Activated naive CD4-positive, alpha-beta T cell treated with anti-CD3 and anti-CD28 coated beads, Interleukin-2, amount 10 ng/mL, durations not matched to agents 7 days and 5 days (primary cell): ENCODE measurements around the gene FLT3LG.

Source experiments
- CTCF ChIA-PET: fragments of 350-600 bp; sonication (Branson Sonifier 250); formaldehyde crosslinking; loops from one replicate; lab custom pipeline; 2021; ENCODE audit warnings: antibody characterized with exemption; lab: Charles Lee
- DNase-seq: peaks from one replicate; pipeline ENCODE4 v3.0.0-alpha.2; 2020
- H3K27ac Mint-ChIP-seq: one replicate; pipeline ENCODE4 v1.8.0; 2021; ENCODE audit warnings: mild to moderate bottlenecking, moderate library complexity, mixed read lengths
- H3K27me3 Mint-ChIP-seq: one replicate; pipeline ENCODE4 v1.8.0; 2021; ENCODE audit warnings: mild to moderate bottlenecking, mixed read lengths
- H3K36me3 Mint-ChIP-seq: one replicate; pipeline ENCODE4 v1.8.0; 2021; ENCODE audit warnings: mixed read lengths
- H3K4me1 Mint-ChIP-seq: one replicate; pipeline ENCODE4 v1.8.0; 2021; ENCODE audit warnings: mixed read lengths
- H3K4me3 Mint-ChIP-seq: one replicate; pipeline ENCODE4 v1.8.0; 2021; ENCODE audit warnings: mild to moderate bottlenecking, moderate library complexity, mixed read lengths
- H3K9me3 Mint-ChIP-seq: one replicate; pipeline ENCODE4 v1.8.0; 2021; ENCODE audit warnings: mixed read lengths

Gene FLT3LG

DNA sequence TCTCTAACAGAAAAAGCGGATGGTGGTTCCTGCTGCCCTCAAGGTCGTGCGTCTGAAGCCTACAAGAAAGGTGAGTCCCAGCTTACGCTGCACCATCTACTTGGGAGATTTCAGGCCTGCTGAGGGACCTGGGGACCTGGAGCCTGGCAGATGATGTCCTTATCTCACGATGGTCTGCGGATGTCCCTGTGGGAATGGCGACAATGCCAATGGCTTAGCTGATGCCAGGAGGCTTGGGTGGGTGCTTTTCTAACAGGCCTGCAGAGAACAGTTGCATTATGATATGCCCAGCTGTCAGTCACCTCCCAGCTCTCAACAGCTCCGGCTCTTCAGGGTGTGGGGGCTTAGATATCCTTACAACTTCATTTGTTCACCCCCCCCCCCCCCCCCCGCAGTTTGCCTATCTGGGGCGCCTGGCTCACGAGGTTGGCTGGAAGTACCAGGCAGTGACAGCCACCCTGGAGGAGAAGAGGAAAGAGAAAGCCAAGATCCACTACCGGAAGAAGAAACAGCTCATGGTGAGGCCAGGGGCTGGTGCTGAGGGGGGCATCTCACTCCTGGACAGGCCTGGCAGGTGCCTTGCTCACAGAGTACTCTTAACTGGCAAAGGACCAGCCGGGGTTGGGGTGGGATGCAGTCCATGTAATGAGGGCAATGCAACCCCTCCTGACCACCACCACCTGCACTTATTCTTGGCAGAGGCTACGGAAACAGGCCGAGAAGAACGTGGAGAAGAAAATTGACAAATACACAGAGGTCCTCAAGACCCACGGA, 17.2 kb downstream of the FLT3LG start:
- H3K4me1 Mint-ChIP-seq, result peaks cover 61% of the 10 kb centered on the region

GRCh38 chr19:49491804-49492572, 18.0 kb downstream of the FLT3LG start:
- no peak for DNase-seq
- peaks cover 8% of the 10 kb centered on the region for H3K27me3 Mint-ChIP-seq
- H3K4me1 Mint-ChIP-seq, result peaks cover 59% of the 10 kb centered on the region
- peak overlapping the region; percentile 2 for H3K4me3 Mint-ChIP-seq
- CTCF ChIA-PET, result interaction anchor here (1.2 to 1.3 kb wide), 2 partner anchors 11 to 55 kb away, joined by 3 to 4 read pairs; no protein-coding TSS in a partner anchor
- peaks cover 70% of the 10 kb centered on the region for H3K36me3 Mint-ChIP-seq
- H3K9me3 Mint-ChIP-seq, result no peaks in the 10 kb centered on the region
- peak overlapping the region; percentile 83 for H3K27ac Mint-ChIP-seq

More for the DNA sequence above, 17.2 kb downstream of the FLT3LG start:
- peak overlapping the region; percentile 60 for H3K27ac Mint-ChIP-seq
- DNase-seq, result no peak
- peaks cover 8% of the 10 kb centered on the region for H3K27me3 Mint-ChIP-seq
- H3K9me3 Mint-ChIP-seq, result no peaks in the 10 kb centered on the region
- CTCF ChIA-PET, result no interaction called here
- H3K36me3 Mint-ChIP-seq, result peaks cover 69% of the 10 kb centered on the region
- peak overlapping the region; percentile 100 for H3K4me3 Mint-ChIP-seq

DNA sequence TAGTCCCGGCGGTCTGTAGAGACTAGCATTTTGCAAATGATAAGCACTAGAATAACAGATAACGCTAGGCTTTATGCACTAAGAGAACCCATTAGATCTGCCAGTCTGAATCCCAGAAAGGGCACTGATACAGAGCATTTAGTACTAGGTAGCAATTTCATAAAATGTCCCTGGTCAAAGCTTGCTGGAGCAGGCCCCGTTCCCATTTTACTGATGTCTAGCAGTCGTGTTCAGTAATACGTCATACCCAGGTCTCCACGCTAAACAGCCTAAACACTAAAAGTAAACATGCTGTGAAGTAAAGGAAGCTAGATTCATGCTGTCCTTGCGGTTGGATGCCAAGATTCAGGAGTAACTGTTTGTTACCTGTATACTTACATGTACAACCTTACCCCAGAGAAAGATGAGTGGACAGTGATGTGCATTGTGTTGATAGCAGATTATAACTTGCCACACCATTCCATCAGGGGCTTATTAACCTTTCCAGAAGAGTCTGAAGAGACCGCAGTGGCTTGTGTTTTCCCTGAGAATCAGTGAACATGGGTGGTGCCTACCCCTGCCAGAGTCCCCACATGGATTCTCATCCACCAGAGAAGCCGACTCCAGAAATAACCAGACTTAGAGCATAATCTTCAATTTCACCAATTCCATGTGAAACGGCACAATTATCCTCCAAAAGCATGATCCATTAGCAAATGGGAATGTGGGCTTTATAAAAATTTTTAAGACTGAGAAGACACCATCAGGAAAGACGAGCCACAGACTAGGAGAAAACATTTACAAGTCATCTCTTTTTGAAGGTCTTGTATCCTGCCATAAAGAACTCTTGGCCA, 18.8 kb downstream of the FLT3LG start:
- DNase-seq, result no peak
- peak overlapping the region; percentile 83 for H3K27ac Mint-ChIP-seq
- peaks cover 62% of the 10 kb centered on the region for H3K4me1 Mint-ChIP-seq
- peaks cover 3% of the 10 kb centered on the region for H3K27me3 Mint-ChIP-seq
- peaks cover 70% of the 10 kb centered on the region for H3K36me3 Mint-ChIP-seq
- H3K4me3 Mint-ChIP-seq, result peak overlapping the region; percentile 8
- no peaks in the 10 kb centered on the region for H3K9me3 Mint-ChIP-seq
- CTCF ChIA-PET, result interaction anchor here (1.2 to 1.3 kb wide), 2 partner anchors 10 to 54 kb away, joined by 3 to 4 read pairs; no protein-coding TSS in a partner anchor

DNA sequence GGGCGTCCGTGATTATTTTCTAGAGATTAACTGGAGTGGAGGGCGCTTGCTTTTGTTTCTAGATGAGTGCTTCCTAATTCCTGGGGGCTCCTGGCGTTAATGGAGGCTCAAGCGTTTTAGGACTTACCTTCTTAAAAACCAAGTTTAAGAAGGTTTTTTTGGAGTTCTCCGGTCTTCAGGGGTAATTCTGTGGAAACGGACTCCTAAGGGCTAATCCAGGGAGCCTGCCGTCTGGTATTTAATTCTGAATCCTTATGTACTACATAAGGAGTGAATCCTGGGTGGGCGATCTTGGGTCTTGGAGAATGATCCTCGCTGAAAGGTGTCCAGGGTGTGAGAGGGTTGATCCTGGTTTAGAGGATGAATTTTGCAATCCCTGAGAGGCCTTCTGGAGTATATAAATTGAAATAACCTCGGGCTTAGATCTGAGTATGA, 22.6 kb downstream of the FLT3LG start:
- CTCF ChIA-PET, result interaction anchor here (1.4 kb wide), 1 partner anchor 20 kb away, joined by 5 read pairs; no protein-coding TSS in a partner anchor
- Mint-ChIP-seq H3K36me3 (peaks cover 63% of the 10 kb centered on the region), H3K9me3 (no peaks in the 10 kb centered on the region), H3K4me3 (peak overlapping the region; percentile 100), H3K27ac (peak overlapping the region; percentile 99), H3K27me3 (peaks cover 3% of the 10 kb centered on the region), H3K4me1 (peaks cover 57% of the 10 kb centered on the region)
- DNase-seq, result no peak

GRCh38 chr19:49497047-49497788, 23.2 kb downstream of the FLT3LG start:
- peak; percentile 90 for DNase-seq
- H3K36me3 Mint-ChIP-seq, result peaks cover 57% of the 10 kb centered on the region
- H3K4me3 Mint-ChIP-seq, result peak overlapping the region; percentile 100
- peaks cover 3% of the 10 kb centered on the region for H3K27me3 Mint-ChIP-seq
- CTCF ChIA-PET, result interaction anchor here (2.8 kb wide), 1 partner anchor 24 kb away, joined by 5 read pairs; the partner anchor contains the start of gene FLT3LG
- H3K4me1 Mint-ChIP-seq, result peaks cover 59% of the 10 kb centered on the region
- H3K27ac Mint-ChIP-seq, result peak overlapping the region; percentile 99
- H3K9me3 Mint-ChIP-seq, result no peaks in the 10 kb centered on the region

GRCh38 chr19:49497789-49498103, 23.7 kb downstream of the FLT3LG start:
- peaks cover 59% of the 10 kb centered on the region for H3K4me1 Mint-ChIP-seq
- peak; percentile 35 for DNase-seq
- no peaks in the 10 kb centered on the region for H3K9me3 Mint-ChIP-seq
- CTCF ChIA-PET, result interaction anchor here (2.0 to 2.8 kb wide), 2 partner anchors 24 to 37 kb away, joined by 4 to 5 read pairs; partner anchors contain the start of gene FLT3LG
- peaks cover 3% of the 10 kb centered on the region for H3K27me3 Mint-ChIP-seq
- H3K4me3 Mint-ChIP-seq, result peak overlapping the region; percentile 100
- H3K36me3 Mint-ChIP-seq, result peaks cover 51% of the 10 kb centered on the region
- H3K27ac Mint-ChIP-seq, result peak overlapping the region; percentile 99

- CTCF ChIA-PET, result interaction anchor here (0.8 to 2.8 kb wide), 6 partner anchors 13 to 72 kb away, joined by 3 to 7 read pairs (median 4); partner anchors contain the start of gene FLT3LG
- H3K27me3 Mint-ChIP-seq, result peaks cover 3% of the 10 kb centered on the region
- DNase-seq, result no peak
- no peaks in the 10 kb centered on the region for H3K9me3 Mint-ChIP-seq
- peaks cover 59% of the 10 kb centered on the region for H3K4me1 Mint-ChIP-seq
- peak overlapping the region; percentile 100 for H3K4me3 Mint-ChIP-seq
- peaks cover 44% of the 10 kb centered on the region for H3K36me3 Mint-ChIP-seq
- H3K27ac Mint-ChIP-seq, result peak overlapping the region; percentile 99
These were observed 24.5 kb downstream of the FLT3LG start for GRCh38 chr19:49498475-49498874.

- CTCF ChIA-PET, result interaction anchor here (0.8 to 2.8 kb wide), 6 partner anchors 12 to 71 kb away, joined by 3 to 7 read pairs (median 4); partner anchors contain the start of gene FLT3LG
- no peaks in the 10 kb centered on the region for H3K9me3 Mint-ChIP-seq
- peak; percentile 59 for DNase-seq
- peak overlapping the region; percentile 100 for H3K4me3 Mint-ChIP-seq
- peak overlapping the region; percentile 99 for H3K27ac Mint-ChIP-seq
- peaks cover 58% of the 10 kb centered on the region for H3K4me1 Mint-ChIP-seq
- peaks cover 3% of the 10 kb centered on the region for H3K27me3 Mint-ChIP-seq
- H3K36me3 Mint-ChIP-seq, result peaks cover 43% of the 10 kb centered on the region
These were observed 25.1 kb downstream of the FLT3LG start for GRCh38 chr19:49499030-49499670.

DNA sequence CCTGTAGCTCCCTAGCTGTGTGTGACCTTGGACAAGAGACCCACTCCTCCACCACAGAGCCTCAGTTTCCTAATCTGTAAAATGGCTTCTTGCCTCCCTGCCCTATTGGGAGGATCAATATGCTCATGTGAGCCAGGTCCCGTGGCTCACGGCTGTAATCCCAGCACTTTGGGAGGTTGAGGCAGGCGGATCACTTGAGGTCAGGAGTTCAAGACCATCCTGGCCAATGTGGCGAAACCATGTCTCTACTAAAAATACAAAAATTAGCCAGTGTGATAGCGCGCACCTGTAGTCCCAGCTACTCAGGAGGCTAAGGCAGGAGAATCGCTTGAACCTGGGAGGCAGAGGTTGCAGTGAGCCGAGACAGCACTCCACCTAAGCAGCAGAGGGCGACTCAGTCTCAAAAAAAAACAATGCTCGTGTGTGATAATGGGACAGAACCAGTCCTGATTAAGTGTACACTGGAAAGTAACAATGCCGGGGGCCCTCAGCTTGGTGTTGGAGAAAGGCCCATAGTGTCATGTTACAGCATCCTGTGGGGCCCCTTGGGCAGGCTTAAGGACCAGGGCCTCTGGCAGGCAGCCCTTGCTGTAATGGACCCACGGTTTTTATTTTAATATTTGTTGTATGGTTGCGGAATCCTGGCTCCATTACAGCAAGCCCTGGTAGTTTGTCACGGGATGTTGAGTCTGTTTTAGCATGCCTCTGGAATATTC, 29.0 kb downstream of the FLT3LG start:
- peaks cover 4% of the 10 kb centered on the region for H3K27me3 Mint-ChIP-seq
- no peaks in the 10 kb centered on the region for H3K9me3 Mint-ChIP-seq
- peak overlapping the region; percentile 4 for H3K4me3 Mint-ChIP-seq
- peak overlapping the region; percentile 99 for H3K27ac Mint-ChIP-seq
- H3K36me3 Mint-ChIP-seq, result peaks cover 25% of the 10 kb centered on the region
- peak; percentile 70 for DNase-seq
- CTCF ChIA-PET, result interaction anchor here (0.7 to 10.5 kb wide), 13 partner anchors 10 to 175 kb away, joined by 3 to 183 read pairs (median 4); partner anchors contain the start of gene PRMT1
- H3K4me1 Mint-ChIP-seq, result peaks cover 54% of the 10 kb centered on the region

DNA sequence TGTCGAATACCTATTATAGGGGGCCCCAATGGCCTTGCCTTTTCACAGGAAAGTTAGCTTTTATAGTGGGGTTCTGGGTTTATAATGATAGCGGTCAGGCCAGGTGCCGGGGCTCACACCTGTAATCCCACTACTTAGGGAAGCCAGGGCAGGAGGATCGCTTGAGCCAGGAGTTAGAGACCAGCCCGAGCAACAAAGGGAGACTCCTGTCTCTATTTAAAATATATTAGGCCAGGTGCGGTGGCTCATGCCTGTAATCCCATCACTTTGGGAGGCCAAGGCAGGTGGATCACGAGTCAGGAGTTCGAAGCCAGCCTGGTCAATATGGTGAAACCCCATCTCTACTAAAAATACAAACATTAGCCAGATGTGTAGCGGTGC, 29.6 kb downstream of the FLT3LG start:
- Mint-ChIP-seq H3K9me3 (no peaks in the 10 kb centered on the region), H3K27me3 (peaks cover 7% of the 10 kb centered on the region), H3K4me3 (no peak overlapping the region), H3K4me1 (peaks cover 51% of the 10 kb centered on the region), H3K36me3 (peaks cover 20% of the 10 kb centered on the region), H3K27ac (peak overlapping the region; percentile 99)
- DNase-seq, result no peak
- CTCF ChIA-PET, result interaction anchor here (0.7 to 10.5 kb wide), 9 partner anchors 12 to 175 kb away, joined by 3 to 183 read pairs (median 5); partner anchors contain the start of gene PRMT1

DNA sequence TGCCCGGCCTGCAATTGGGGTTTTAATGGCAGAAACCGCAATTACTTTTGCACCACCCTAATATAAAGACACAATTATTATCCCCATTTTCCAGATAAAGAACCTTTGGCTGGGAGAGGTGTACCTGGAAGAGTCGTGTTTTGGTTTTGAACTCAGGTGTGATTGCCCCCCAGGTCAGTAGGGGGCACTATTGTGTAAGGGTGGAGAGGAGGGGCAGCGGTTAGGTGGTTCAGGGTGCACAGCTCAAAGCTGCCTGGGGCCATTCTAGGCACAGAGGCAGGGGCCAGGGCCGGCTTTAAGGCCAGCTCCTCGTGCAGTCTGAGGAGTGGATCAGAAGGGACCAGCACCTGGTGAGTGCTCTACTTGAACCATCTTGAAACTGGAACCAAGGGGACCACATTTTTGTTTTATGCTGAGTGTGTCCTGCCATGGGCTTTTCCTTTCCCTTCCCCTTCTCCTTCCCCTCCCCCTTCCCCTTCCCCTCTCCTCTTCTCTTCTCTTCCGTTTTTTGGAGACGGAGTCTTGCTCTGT, 32.6 kb downstream of the FLT3LG start:
- Mint-ChIP-seq H3K4me3 (no peak overlapping the region), H3K36me3 (no peaks in the 10 kb centered on the region), H3K9me3 (no peaks in the 10 kb centered on the region), H3K4me1 (peaks cover 45% of the 10 kb centered on the region), H3K27ac (no peak overlapping the region), H3K27me3 (peaks cover 4% of the 10 kb centered on the region)
- CTCF ChIA-PET, result interaction anchor here (0.7 to 10.5 kb wide), 11 partner anchors 9 to 179 kb away, joined by 3 to 183 read pairs (median 6); partner anchors contain the start of gene PRMT1
- peak; percentile 88 for DNase-seq
